SK-N-SH (cell line): ENCODE results near the gene TMEM41B. TPM values are rescaled to one million over a fixed set of nuclear protein-coding genes. Genes with fewer than 3 reads are reported as not detected.

Experiments
- CTCF ChIA-PET: fragments of 300-600, 350-600 bp; formaldehyde crosslinking; extraction: SDS; loops from one replicate; lab custom pipeline; 2021; lab: Yijun Ruan, JAX
- POLR2A ChIA-PET: fragments of 350-600 bp; sonication (Branson Sonifier 250); formaldehyde crosslinking; extraction: SDS; loops from one replicate; lab custom pipeline; 2020; ENCODE audit warnings: antibody characterized with exemption, inconsistent platforms; lab: Yijun Ruan, JAX
- DNase-seq: peaks from one replicate; pipeline ENCODE4 v3.0.0; 2012
- H2AFZ ChIP-seq: fragments of 200-600 bp; sonication (generic); 2 replicates; pipeline ENCODE4 v1.8.1; 2016; ENCODE audit warnings: antibody characterized with exemption, mild to moderate bottlenecking, low read depth
- H3F3A ChIP-seq: fragments of 200-600 bp; sonication (generic); replicated peaks from 2 replicates; pipeline ENCODE3; 2016; ENCODE audit warnings: antibody characterized with exemption, mild to moderate bottlenecking; ENCODE audit not compliant: insufficient read depth
- H3K27ac ChIP-seq, 2 experiments: fragments of 200-500 bp in 1 of 2; fragments of 200-600 bp in 1 of 2; sonication (Bioruptor generic) in 1 of 2; sonication (generic), shearing (Covaris generic) in 1 of 2; 2 replicates each; pipeline versions ENCODE4 v1.5.1 to v1.6.1; 2014 to 2016; ENCODE audit warnings: low read depth in 2 of 2, inconsistent platforms in 1 of 2, low read length in 1 of 2, mild to moderate bottlenecking in 1 of 2, mixed read lengths in 1 of 2
- H3K27me3 ChIP-seq: fragments of 200-600 bp; sonication (generic), shearing (Covaris generic); 2 replicates; pipeline ENCODE4 v1.6.1; 2016; ENCODE audit warnings: mixed run types; ENCODE audit not compliant: insufficient read depth
- H3K36me3 ChIP-seq, 2 experiments: fragments of 200-500 bp in 1 of 2; fragments of 200-600 bp in 1 of 2; sonication (Bioruptor generic) in 1 of 2; sonication (generic) in 1 of 2; replicated peaks in 1 of 2; 2 replicates each; pipeline versions ENCODE3 to v1.5.1; 2014 to 2016; ENCODE audit warnings: low read length in 1 of 2, mild to moderate bottlenecking in 1 of 2; ENCODE audit not compliant: insufficient read depth in 2 of 2, control insufficient read depth in 1 of 2
- H3K4me1 ChIP-seq, 2 experiments: fragments of 200-500 bp in 1 of 2; fragments of 200-600 bp in 1 of 2; sonication (Bioruptor generic) in 1 of 2; sonication (generic), shearing (Covaris generic) in 1 of 2; 2 replicates each; pipeline versions ENCODE4 v1.5.1 to v1.6.1; 2014 to 2016; ENCODE audit warnings: low read depth in 1 of 2, low read length in 1 of 2, mixed run types in 1 of 2; ENCODE audit not compliant: insufficient read depth in 2 of 2, control insufficient read depth in 1 of 2
- H3K4me2 ChIP-seq: fragments of 200-600 bp; sonication (generic), shearing (Covaris generic); 2 replicates; pipeline ENCODE4 v1.6.1; 2017; ENCODE audit warnings: mixed run types
- H3K4me3 ChIP-seq, 2 experiments: fragments of 200-500 bp in 1 of 2; fragments of 200-600 bp in 1 of 2; sonication (Bioruptor generic) in 1 of 2; sonication (generic), shearing (Covaris generic) in 1 of 2; 2 replicates each; pipeline versions ENCODE4 v1.5.1 to v1.8.1; 2014 to 2016; ENCODE audit warnings: low read depth in 2 of 2, inconsistent platforms in 1 of 2, low read length in 1 of 2, mild to moderate bottlenecking in 1 of 2, mixed read lengths in 1 of 2, moderate library complexity in 1 of 2
- H3K79me2 ChIP-seq: fragments of 200-600 bp; sonication (generic); 2 replicates; pipeline ENCODE4 v1.8.1; 2017; ENCODE audit warnings: mild to moderate bottlenecking; ENCODE audit not compliant: insufficient read depth
- H3K9ac ChIP-seq: fragments of 200-600 bp; sonication (generic); 2 replicates; pipeline ENCODE4 v1.6.1; 2017; ENCODE audit warnings: mixed run types
- H3K9me2 ChIP-seq: fragments of 200-600 bp; sonication (generic); 2 replicates; pipeline ENCODE4 v1.6.1; 2017; ENCODE audit warnings: mixed run types
- H3K9me3 ChIP-seq: fragments of 200-600 bp; sonication (generic); 2 replicates; pipeline ENCODE4 v1.6.1; 2017; ENCODE audit warnings: mixed run types, mild to moderate bottlenecking, moderate library complexity
- H4K20me1 ChIP-seq: fragments of 200-600 bp; sonication (generic); 2 replicates; pipeline ENCODE4 v1.6.1; 2017; ENCODE audit warnings: mild to moderate bottlenecking, mixed run types; ENCODE audit not compliant: insufficient read depth
- ELF1 ChIP-seq: IDR thresholded peaks from 2 replicates; pipeline ENCODE4 v1.4.0; 2012
- EP300 ChIP-seq, 2 experiments: IDR thresholded peaks; 2 replicates each; pipeline versions ENCODE4 v1.4.0 to v1.6.1; 2012; ENCODE audit warnings: borderline replicate concordance in 1 of 2, low read depth in 1 of 2, low read length in 1 of 2
- EZH2phosphoT487 ChIP-seq: fragments of 200-600 bp; sonication (generic); IDR thresholded peaks from 2 replicates; pipeline ENCODE4 v1.6.1; 2017; ENCODE audit warnings: low read depth, mixed run types, mild to moderate bottlenecking, antibody characterized with exemption, moderate library complexity, borderline replicate concordance
- FOSL2 ChIP-seq: IDR thresholded peaks from 2 replicates; pipeline ENCODE4 v1.4.0; 2012; ENCODE audit warnings: low read depth, mild to moderate bottlenecking, moderate library complexity, borderline replicate concordance
- FOXJ3 ChIP-seq: sonication (generic); formaldehyde crosslinking; IDR thresholded peaks from 2 replicates; pipeline ENCODE4 v1.5.1; 2020; ENCODE audit warnings: mild to moderate bottlenecking, missing genetic modification reagents
- JUND ChIP-seq: IDR thresholded peaks from 2 replicates; pipeline ENCODE4 v1.4.0; 2012
- MXI1 ChIP-seq: IDR thresholded peaks from 2 replicates; pipeline ENCODE4 v1.6.1; 2012; ENCODE audit warnings: mild to moderate bottlenecking, low read depth, low read length, improper control_type of control experiment
- NRF1 ChIP-seq: IDR thresholded peaks from 2 replicates; pipeline ENCODE4 v1.6.1; 2012; ENCODE audit warnings: low read depth, mild to moderate bottlenecking, low read length
- POLR2AphosphoS5 ChIP-seq: IDR thresholded peaks from 2 replicates; pipeline ENCODE4 v1.6.1; 2012; ENCODE audit warnings: low read depth, low read length
- REST ChIP-seq: IDR thresholded peaks from 2 replicates; pipeline ENCODE4 v1.6.1; 2012; ENCODE audit warnings: mild to moderate bottlenecking, low read depth, low read length, moderate library complexity
- RFX5 ChIP-seq: IDR thresholded peaks from 2 replicates; pipeline ENCODE4 v1.6.1; 2012; ENCODE audit warnings: mild to moderate bottlenecking, improper control_type of control experiment, low read length
- SIN3A ChIP-seq: IDR thresholded peaks from 2 replicates; pipeline ENCODE4 v1.6.1; 2012; ENCODE audit warnings: low read depth, mild to moderate bottlenecking, low read length, moderate library complexity, borderline replicate concordance
- SMC3 ChIP-seq: IDR thresholded peaks from 2 replicates; pipeline ENCODE4 v1.6.1; 2012; ENCODE audit warnings: low read depth, low read length, improper control_type of control experiment
- TAF1 ChIP-seq: IDR thresholded peaks from 2 replicates; pipeline ENCODE4 v1.6.1; 2012; ENCODE audit warnings: low read depth, mild to moderate bottlenecking, low read length, moderate library complexity, borderline replicate concordance
- TCF12 ChIP-seq: IDR thresholded peaks from 2 replicates; pipeline ENCODE4 v1.4.0; 2012
- YY1 ChIP-seq: IDR thresholded peaks from 2 replicates; pipeline ENCODE4 v1.4.0; 2012; ENCODE audit warnings: low read depth, mild to moderate bottlenecking
- WGBS: methylation state at CpG from one replicate; pipeline ENCODE4 v1.1.6; 2017; ENCODE audit warnings: low lambda C conversion rate; 5-methylcytosine and 5-hydroxymethylcytosine counted together
- polyA plus RNA-seq, 3 experiments: library from polyadenylated mRNA; depleted of rRNA; stranded (reverse); fragments of >200 nt; gene quantifications; 2 replicates each; pipeline ENCODE4 v1.2.3, GENCODE V29; 2012
- TF ChIP-seq, protein P1 (sequence below): IDR thresholded peaks from 2 replicates; pipeline ENCODE4 v1.4.0; 2012; ENCODE audit warnings: low read depth, borderline replicate concordance
- TF ChIP-seq, protein P2 (sequence below): fragments of 200-600 bp; sonication (generic); IDR thresholded peaks from 2 replicates; pipeline ENCODE4 v1.6.1; 2017; ENCODE audit warnings: antibody characterized with exemption, mild to moderate bottlenecking, moderate library complexity
- TF ChIP-seq, protein P3 (sequence below): IDR thresholded peaks from 2 replicates; pipeline ENCODE4 v1.4.0; 2012; ENCODE audit warnings: low read depth
- TF ChIP-seq, protein P4 (sequence below): IDR thresholded peaks from 2 replicates; pipeline ENCODE4; 2012

Gene TMEM41B, protein sequence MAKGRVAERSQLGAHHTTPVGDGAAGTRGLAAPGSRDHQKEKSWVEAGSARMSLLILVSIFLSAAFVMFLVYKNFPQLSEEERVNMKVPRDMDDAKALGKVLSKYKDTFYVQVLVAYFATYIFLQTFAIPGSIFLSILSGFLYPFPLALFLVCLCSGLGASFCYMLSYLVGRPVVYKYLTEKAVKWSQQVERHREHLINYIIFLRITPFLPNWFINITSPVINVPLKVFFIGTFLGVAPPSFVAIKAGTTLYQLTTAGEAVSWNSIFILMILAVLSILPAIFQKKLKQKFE
- 19.8 and 23.5 TPM in 2 replicates for polyA plus RNA-seq (2012; rRNA removed)
- 16.6 and 18.1 TPM in 2 replicates for polyA plus RNA-seq (2012; cell fraction: cytosol; rRNA removed)
- 52.0 and 55.3 TPM in 2 replicates for polyA plus RNA-seq (2012; cell fraction: nucleus; rRNA removed)

DNA sequence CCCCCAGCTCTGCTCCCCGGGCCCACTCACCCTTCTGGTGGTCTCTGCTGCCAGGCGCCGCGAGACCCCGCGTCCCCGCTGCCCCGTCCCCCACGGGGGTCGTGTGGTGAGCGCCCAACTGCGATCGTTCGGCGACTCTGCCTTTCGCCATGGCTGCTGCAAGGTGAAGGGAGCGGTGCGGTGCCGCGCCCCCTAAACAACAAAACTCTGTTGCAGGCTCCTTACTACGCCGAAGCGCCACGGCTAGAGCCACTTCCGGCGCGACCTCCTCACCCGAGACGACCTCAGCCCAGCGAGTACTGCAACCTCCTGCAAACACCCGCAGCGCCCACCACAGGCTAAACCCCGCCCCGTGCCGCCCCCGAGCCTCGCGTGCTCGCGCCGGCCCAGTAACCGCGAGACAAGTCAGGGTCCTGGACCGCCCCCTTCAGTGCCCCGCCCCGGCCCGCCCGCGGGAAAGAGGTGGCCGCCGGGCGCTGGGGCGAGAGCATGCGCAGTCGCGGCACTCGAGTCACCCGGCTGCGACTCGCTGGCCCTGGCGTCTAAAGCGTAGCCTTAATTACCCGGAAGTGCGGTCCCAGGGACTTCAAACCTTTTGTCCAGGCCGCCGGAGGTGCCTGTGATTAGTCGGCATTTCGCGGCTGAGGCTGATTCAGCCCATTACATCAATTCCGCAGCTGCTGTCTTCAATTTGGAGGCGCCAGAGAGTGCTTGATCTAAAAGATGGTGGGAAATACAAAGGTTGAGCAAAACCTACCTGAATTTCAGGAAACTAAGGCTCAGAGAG lies at the start of gene TMEM41B:
TSS of gene TMEM41B (minus strand) at position 303 of the 787 bp plus-strand sequence. CDS start at position 151, 152 bp downstream.
- Histone ChIP-seq H3K79me2 (peaks cover 49% of the 10 kb centered on the region), H3K9me2 (no peaks in the 10 kb centered on the region), H2AFZ (peak within 1 kb of the TSS; percentile 91), H3K9ac (peak within 1 kb of the TSS; percentile 95), H3K36me3 (no peaks in the 10 kb centered on the region), H3K4me3 (peak within 1 kb of the TSS; percentile 77 to 82), H4K20me1 (0 out of 2 replicates have a peak, but pooled peaks cover 15% of the 10 kb centered on the region), H3F3A (peaks cover 12% of the 10 kb centered on the region), H3K4me2 (peak within 1 kb of the TSS; percentile 90), H3K27ac (peak within 1 kb of the TSS; percentile 96 to 98), H3K27me3 (no peaks in the 10 kb centered on the region), H3K9me3 (no peaks in the 10 kb centered on the region), H3K4me1 (peaks cover 8 to 10% of the 10 kb centered on the region in 2 experiments; a peak in 3 of 4 replicates)
- WGBS = 0% methylated on average over 13 of the region's 71 CpGs
- DNase-seq = peak; percentile 99
- CTCF ChIA-PET = interaction anchor here (0.9 kb wide), 1 partner anchor 10 kb away, joined by 3 read pairs; no protein-coding TSS in a partner anchor
- POLR2A ChIA-PET = interaction anchor here (0.9 to 2.6 kb wide), 7 partner anchors 14 to 146 kb away, joined by 3 to 19 read pairs (median 5); partner anchors contain the start of genes IPO7 and ZNF143
- TF ChIP-seq, protein P1, sequence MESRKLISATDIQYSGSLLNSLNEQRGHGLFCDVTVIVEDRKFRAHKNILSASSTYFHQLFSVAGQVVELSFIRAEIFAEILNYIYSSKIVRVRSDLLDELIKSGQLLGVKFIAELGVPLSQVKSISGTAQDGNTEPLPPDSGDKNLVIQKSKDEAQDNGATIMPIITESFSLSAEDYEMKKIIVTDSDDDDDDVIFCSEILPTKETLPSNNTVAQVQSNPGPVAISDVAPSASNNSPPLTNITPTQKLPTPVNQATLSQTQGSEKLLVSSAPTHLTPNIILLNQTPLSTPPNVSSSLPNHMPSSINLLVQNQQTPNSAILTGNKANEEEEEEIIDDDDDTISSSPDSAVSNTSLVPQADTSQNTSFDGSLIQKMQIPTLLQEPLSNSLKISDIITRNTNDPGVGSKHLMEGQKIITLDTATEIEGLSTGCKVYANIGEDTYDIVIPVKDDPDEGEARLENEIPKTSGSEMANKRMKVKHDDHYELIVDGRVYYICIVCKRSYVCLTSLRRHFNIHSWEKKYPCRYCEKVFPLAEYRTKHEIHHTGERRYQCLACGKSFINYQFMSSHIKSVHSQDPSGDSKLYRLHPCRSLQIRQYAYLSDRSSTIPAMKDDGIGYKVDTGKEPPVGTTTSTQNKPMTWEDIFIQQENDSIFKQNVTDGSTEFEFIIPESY = peak; percentile 88
- peak; percentile 58; the same call in 1 of the 2 replicates for TF ChIP-seq SIN3A
- TF ChIP-seq RFX5 = no peak
- peak; percentile 67; the same call in 1 of the 2 replicates for TF ChIP-seq REST
- peak; percentile 89 for TF ChIP-seq NRF1
- no peak for TF ChIP-seq SMC3
- TF ChIP-seq, protein P2, sequence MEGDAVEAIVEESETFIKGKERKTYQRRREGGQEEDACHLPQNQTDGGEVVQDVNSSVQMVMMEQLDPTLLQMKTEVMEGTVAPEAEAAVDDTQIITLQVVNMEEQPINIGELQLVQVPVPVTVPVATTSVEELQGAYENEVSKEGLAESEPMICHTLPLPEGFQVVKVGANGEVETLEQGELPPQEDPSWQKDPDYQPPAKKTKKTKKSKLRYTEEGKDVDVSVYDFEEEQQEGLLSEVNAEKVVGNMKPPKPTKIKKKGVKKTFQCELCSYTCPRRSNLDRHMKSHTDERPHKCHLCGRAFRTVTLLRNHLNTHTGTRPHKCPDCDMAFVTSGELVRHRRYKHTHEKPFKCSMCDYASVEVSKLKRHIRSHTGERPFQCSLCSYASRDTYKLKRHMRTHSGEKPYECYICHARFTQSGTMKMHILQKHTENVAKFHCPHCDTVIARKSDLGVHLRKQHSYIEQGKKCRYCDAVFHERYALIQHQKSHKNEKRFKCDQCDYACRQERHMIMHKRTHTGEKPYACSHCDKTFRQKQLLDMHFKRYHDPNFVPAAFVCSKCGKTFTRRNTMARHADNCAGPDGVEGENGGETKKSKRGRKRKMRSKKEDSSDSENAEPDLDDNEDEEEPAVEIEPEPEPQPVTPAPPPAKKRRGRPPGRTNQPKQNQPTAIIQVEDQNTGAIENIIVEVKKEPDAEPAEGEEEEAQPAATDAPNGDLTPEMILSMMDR = 0 out of 2 replicates have a peak, but pooled peaks have one; percentile 15
- TF ChIP-seq POLR2AphosphoS5 = peak; percentile 79
- peak; percentile 62 for TF ChIP-seq MXI1
- peak; percentile 89 for TF ChIP-seq TAF1
- TF ChIP-seq FOSL2 = peak; percentile 46; the same call in 1 of the 2 replicates
- TF ChIP-seq, protein P3, sequence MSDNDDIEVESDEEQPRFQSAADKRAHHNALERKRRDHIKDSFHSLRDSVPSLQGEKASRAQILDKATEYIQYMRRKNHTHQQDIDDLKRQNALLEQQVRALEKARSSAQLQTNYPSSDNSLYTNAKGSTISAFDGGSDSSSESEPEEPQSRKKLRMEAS = peak; percentile 87
- TF ChIP-seq YY1 = 0 out of 2 replicates have a peak, but pooled peaks have one; percentile 49
- TF ChIP-seq EP300 (IDR thresholded peaks at IDR 0.05; ENCODE audit: borderline replicate concordance in 1 of 2, low read depth in 1 of 2, low read length in 1 of 2) = peak; percentile 10 to 34; a peak in 1 of 4 replicates
- TF ChIP-seq ELF1 = peak; percentile 98
- TF ChIP-seq JUND = no peak
- no peak for TF ChIP-seq EZH2phosphoT487
- peak; percentile 44; the same call in 1 of the 2 replicates for TF ChIP-seq TCF12
- TF ChIP-seq FOXJ3 = 0 out of 2 replicates have a peak, but pooled peaks have one; percentile 11
- TF ChIP-seq, protein P4, sequence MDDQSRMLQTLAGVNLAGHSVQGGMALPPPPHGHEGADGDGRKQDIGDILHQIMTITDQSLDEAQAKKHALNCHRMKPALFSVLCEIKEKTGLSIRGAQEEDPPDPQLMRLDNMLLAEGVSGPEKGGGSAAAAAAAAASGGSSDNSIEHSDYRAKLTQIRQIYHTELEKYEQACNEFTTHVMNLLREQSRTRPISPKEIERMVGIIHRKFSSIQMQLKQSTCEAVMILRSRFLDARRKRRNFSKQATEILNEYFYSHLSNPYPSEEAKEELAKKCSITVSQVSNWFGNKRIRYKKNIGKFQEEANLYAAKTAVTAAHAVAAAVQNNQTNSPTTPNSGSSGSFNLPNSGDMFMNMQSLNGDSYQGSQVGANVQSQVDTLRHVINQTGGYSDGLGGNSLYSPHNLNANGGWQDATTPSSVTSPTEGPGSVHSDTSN = no peak
